ENCODE results near the gene POT1.

The POT1 gene

DNA sequence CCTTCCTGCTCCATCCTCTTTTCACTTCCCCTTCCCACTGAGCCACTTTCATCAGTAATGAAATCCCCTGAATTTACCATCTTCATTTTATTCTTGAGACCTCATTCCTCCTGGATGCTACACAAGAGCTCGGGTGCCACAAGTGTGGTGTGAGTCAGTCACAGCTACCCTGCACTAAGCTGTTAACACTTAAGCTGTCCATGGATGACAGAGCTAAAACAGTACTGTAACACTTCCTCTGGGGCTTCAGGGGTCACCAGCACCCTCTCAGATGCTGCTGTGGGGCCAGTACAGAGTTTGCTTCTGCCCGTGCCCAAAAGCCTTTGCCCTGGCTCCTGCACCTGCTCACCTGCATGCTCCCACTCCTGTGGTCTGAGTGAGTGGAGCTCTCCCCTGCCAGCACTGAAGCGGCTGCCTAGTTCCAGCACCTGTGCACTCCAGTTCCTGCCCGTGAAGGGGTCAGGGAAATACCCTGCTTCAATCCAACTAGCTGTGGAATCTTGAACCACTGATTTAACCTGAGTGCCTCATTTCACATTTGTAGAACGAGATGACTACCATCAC, 71.9 kb downstream of the POT1 start:
- H3K4me3 ChIP-seq (ENCODE audit: low read length), result no peak overlapping the region
- DNase-seq (ENCODE audit: low read depth), result no peak
- TF ChIP-seq, protein P1, sequence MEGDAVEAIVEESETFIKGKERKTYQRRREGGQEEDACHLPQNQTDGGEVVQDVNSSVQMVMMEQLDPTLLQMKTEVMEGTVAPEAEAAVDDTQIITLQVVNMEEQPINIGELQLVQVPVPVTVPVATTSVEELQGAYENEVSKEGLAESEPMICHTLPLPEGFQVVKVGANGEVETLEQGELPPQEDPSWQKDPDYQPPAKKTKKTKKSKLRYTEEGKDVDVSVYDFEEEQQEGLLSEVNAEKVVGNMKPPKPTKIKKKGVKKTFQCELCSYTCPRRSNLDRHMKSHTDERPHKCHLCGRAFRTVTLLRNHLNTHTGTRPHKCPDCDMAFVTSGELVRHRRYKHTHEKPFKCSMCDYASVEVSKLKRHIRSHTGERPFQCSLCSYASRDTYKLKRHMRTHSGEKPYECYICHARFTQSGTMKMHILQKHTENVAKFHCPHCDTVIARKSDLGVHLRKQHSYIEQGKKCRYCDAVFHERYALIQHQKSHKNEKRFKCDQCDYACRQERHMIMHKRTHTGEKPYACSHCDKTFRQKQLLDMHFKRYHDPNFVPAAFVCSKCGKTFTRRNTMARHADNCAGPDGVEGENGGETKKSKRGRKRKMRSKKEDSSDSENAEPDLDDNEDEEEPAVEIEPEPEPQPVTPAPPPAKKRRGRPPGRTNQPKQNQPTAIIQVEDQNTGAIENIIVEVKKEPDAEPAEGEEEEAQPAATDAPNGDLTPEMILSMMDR (IDR thresholded peaks at IDR 0.05; ENCODE audit: insufficient read depth, low read depth, low read length, missing control alignments), result no peak

DNA sequence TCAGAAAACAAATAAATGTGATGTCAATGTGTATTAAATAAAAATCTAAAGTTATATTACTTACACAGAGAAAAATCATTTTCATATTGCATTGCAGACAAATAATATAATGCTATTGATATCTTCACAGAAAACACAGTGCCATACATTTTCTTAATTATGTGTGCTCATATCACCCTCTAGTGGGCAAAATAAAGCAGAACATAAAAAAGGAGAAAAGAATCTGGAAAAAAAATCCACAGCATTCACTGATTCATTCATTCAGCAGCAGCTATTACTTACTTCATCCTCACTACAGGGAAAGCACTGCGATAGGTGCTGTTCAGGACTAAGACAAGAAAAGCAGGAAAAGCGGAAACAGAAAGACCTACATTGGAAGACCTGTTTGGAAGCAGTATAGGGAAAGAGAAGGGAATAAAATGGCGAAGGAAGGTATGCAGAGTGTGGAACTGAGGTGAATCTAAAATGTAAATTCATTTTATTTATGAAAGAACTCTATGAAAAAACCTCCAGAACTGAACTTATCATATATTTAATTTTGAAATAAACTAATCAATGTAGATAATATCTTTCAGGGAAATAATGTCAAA, 73.2 kb downstream of the POT1 start:
- peak; percentile 62 for DNase-seq (ENCODE audit: low read depth)
- TF ChIP-seq, protein P1 (IDR thresholded peaks at IDR 0.05; ENCODE audit: insufficient read depth, low read depth, low read length, missing control alignments), result peak; percentile 49
- no peak overlapping the region for H3K4me3 ChIP-seq (ENCODE audit: low read length)

GRCh38 chr7:124843336-124843735, 86.3 kb downstream of the POT1 start:
- TF ChIP-seq, protein P1 (IDR thresholded peaks at IDR 0.05; ENCODE audit: insufficient read depth, low read depth, low read length, missing control alignments), result no peak
- DNase-seq (ENCODE audit: low read depth), result no peak
- H3K4me3 ChIP-seq (ENCODE audit: low read length), result no peak overlapping the region

- peak; percentile 16 for DNase-seq (ENCODE audit: low read depth)
- TF ChIP-seq, protein P1 (IDR thresholded peaks at IDR 0.05; ENCODE audit: insufficient read depth, low read depth, low read length, missing control alignments), result peak; percentile 11
- H3K4me3 ChIP-seq (ENCODE audit: low read length), result no peak overlapping the region
Observed at GRCh38 chr7:124840435-124840834, 89.2 kb downstream of the POT1 start.

DNA sequence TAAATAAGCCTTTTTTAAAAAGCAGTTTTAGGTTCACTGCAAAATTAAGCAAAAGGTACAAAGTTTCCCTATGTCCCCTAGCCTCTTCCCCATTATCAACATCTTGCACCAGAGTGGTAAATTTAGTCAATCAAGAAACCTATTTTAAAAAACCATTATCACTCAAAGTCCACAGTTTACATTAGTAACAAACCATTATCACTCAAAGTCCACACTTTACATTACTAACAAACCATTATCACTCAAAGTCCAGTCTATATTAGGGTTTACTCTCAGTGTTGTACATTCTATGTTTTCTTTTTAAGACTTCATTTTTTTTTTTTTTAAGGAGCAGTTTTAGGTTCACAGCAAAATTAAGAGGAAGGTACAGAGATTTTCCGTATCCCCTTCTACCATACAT, 89.9 kb downstream of the POT1 start:
- DNase-seq (ENCODE audit: low read depth), result no peak
- TF ChIP-seq, protein P1 (IDR thresholded peaks at IDR 0.05; ENCODE audit: insufficient read depth, low read depth, low read length, missing control alignments), result no peak
- no peak overlapping the region for H3K4me3 ChIP-seq (ENCODE audit: low read length)

- TF ChIP-seq, protein P1 (IDR thresholded peaks at IDR 0.05; ENCODE audit: insufficient read depth, low read depth, low read length, missing control alignments), result no peak
- no peak overlapping the region for H3K4me3 ChIP-seq (ENCODE audit: low read length)
- no peak for DNase-seq (ENCODE audit: low read depth)
Observed at GRCh38 chr7:124836173-124836572, 93.5 kb downstream of the POT1 start.

DNA sequence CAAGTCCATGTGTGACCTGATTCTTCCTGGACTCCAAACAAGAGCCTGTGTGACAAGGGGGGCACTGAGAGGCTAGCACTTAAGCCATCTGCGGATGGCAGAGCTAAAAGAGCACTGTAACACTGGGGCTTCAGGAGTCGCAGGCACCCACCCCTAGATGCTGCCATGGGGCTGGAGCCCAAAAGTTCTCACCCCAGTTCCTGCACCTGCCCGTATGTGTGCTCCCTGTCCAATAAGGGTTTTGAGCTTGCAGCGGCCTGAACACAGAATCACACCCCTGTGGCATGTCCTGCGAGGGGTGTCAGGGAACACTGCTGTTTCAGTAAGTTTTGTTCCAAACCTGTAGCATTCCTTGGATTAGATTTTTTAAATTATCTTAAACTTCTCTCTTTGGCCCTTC, 110.8 kb downstream of the POT1 start:
- DNase-seq (ENCODE audit: low read depth), result no peak
- no peak overlapping the region for H3K4me3 ChIP-seq (ENCODE audit: low read length)
- TF ChIP-seq, protein P1 (IDR thresholded peaks at IDR 0.05; ENCODE audit: insufficient read depth, low read depth, low read length, missing control alignments), result no peak
